IPS-NIHi7 (cell line): ENCODE data around the gene BOD1L1.

ENCODE experiments used
- DNase-seq: peaks from one replicate; pipeline ENCODE4 v3.0.0; 2012; ENCODE audit warnings: mixed read lengths; ENCODE audit errors: extremely low spot score

Gene BOD1L1

DNA sequence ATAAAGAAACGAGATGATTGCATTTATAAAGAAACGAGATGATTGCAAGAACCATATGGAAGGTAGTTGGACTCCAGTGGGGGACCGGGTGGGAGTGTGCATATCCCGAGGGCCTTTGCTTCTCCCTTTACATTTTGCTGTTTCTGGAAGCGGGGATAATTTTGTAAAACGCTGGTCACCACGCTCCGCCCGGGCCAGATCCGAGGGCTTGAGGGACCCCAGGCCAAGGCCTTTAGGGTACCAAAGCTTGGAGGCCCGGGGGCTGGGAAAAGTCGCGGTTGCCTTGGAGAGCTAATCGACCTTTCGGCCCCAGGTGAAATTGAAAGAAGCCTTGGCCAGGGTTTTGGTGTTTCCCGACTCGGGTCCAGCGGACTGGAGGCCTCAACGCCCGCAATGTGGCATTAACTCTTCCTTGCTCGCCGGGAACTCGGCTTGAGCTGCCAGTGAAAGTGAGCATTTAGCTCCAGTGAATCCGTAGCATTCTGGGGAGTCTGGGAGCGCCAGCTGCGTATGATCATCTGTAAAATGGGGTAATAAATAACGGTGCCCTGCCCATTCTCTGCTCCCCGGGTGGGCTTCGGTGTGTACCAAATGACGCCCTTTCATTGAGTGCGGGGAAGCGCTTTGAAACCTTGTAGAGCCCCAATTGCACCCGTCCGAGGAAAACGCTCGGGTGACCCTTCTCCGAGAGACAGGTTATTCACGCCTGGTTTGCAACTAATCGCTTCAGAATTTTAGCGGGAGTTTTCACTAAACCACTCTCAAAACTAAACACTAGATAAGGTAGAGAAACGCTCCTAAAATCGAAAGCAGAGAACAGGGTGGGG is 87.7 kb downstream of the BOD1L1 start:
- DNase-seq = no peak

DNA sequence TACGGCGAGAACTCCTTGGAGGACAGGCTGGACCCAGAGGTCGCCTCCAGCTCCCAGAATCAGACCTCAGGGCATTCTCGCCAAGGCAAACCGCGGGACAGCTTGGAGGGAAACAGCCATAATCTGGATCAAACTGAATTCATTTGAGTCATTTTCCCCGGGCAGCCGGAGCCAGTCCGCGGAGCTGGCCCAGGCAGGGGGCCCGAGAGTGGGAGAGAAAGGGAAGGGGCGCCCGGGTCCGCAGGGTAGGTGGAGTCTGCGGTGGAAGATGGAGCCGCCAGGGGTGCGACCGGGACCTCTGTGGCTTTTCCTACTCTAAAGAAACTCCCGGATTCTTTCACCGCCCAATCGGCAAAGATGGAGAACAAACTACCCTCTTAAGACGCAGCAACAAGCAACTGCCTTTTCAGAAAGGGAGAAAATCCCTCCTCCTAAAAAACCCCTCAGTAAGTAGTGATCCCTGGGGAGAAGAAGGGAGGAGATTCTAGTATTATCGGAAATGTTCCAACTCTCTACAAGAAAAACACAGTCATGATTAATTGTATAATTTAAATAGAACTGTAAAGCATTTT is 88.4 kb downstream of the BOD1L1 start:
- no peak for DNase-seq

DNA sequence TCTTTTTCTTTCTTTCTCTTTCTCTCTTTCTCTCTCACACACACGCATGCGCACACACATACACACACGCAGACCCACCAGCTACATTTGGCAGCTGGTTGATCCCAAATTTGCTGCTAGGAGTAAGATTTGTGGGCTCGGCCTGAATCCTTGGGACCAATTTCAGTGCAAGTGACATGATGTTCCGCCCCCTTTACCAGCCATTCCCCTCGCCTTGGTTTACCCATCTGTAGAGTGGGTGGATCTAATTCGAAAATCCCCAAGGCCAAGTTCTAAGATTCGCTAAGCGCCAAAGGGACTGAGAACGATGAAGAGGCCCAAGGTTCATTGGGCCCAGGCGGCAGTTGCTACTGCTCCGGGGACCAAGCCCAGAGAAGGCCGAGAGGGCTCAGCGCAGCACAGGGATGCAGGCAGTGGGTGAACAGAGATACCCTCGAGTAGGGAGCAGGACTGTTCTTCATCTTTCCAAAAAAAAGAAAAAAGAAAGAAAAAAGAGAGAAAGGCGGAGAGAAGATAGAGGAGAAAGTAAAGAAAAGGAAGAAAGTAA is 89.0 kb downstream of the BOD1L1 start:
- DNase-seq = no peak

- no peak for DNase-seq
Measured at GRCh38 chr4:13537832-13538177, 89.7 kb downstream of the BOD1L1 start.

GRCh38 chr4:13537011-13537831 is 90.3 kb downstream of the BOD1L1 start:
- DNase-seq = no peak

DNA sequence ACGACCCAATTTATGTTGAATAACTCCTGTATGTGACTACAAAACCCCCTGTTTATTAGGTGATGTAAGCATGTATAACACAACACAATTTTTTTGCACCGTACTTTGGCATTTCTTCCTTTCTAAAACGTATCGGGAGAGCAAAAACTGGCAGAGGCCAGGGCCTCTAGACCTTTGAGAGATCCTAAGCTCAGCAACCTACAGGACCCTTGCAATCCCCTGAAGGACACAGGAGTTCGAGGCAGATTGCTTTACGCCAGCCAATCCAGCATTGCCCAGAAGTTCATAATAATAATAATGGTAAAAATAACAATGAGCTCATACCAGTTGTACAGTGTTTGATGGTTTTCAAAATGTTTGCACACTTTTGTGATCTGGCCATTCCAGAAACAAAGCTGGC is 90.9 kb downstream of the BOD1L1 start:
- DNase-seq = no peak

DNA sequence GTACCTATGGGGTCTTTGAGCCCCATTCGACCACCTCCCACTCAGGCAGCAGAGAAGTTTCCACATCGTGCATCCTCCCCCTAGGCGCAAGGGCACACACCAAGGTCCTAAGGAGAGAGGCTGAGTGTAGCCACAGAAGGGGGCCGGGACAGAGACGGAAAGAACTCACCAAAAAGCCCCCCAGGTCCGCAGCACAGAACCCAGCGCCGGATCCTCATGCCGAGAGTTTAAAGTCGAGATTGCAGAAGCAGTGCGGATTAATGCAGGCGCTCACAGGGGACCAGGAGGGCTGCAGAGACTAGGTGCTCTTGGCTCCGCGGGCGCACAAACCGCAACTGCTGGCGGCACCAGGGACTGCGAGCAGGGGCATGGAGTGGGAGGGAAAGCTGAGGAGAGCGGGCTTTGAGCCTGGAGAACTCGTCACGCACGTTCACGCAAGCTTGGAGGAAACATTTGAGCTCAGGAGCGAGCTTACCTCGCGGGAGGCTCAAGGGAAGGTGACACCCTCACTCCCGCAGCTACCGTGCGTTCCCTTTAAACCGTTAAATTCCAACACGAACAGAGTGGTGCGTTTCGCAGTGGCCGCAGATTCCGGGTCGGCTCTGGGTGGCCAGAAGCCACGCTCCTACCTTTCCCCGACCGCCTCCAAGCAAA is 91.7 kb downstream of the BOD1L1 start:
- DNase-seq = no peak

DNA sequence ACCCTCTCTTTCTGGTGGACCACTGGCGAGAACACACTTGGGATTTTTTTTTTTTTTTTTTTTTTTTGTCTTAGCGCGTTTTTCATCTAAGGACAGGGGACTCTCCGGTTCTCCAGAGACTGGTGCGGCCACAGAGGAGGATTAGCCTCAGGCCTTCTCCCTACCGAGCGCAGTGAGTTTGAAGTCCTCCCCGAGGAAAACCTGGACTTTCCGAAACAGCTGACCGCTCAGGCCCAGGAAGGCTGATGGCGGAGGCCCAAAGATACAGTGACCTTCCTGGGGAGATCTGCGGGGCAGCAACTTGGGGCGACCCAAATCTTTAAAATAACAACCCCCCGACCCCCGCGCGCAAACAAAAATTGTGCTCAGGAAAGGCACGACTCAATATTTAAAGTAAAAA is 92.4 kb downstream of the BOD1L1 start:
- DNase-seq = no peak

GRCh38 chr4:13534344-13535063 is 93.0 kb downstream of the BOD1L1 start:
- DNase-seq = no peak

DNA sequence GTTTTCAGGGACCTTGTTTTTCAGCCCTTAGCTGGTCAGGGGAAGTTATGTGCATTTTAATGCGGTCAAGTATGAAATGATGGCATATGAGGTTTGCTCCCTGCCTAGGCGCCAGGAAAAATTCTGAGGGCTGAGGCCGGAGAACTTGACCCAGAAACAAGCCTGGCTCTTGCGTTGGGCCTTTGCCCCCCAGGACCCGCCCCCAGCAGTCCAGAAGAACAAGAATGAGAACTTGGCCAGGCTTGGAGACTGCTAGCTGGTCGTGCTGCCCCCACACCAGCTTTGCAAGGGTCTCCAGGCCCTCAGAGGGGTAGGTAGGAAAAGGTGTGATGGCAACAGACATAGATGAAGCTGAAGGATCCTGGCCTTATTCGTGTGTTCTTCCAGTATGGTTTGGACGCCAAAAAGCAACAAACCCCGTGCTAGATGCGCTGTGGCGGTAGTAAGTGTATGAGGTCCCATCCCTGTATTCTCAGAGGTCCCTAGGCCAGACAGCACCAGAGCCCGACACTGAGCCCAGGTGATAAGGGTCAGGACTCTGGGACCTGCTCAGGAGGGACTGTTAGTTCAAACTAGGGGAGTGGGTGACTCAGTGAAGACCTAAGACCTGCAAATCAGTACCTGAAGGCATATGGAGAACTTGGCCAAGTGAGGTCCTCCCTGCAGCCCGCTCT is 93.7 kb downstream of the BOD1L1 start:
- no peak for DNase-seq

DNA sequence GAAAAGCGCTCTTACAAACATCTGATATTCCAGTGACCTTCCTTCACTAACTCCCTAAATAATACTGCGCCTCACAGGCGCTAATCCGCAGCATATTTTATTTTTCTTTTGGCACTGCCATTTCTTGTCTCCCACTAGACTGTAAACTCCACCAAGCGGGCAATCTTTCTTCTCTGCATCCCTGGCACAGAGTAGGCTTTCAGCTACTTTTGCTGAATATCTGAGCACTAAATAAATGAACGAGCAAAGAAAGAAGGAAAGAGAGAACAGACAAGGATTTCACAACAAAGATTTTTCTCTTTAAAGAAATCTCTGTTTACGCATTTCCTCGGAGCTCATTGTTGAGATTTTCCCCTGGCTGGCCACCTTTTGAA is 95.9 kb downstream of the BOD1L1 start:
- no peak for DNase-seq

DNA sequence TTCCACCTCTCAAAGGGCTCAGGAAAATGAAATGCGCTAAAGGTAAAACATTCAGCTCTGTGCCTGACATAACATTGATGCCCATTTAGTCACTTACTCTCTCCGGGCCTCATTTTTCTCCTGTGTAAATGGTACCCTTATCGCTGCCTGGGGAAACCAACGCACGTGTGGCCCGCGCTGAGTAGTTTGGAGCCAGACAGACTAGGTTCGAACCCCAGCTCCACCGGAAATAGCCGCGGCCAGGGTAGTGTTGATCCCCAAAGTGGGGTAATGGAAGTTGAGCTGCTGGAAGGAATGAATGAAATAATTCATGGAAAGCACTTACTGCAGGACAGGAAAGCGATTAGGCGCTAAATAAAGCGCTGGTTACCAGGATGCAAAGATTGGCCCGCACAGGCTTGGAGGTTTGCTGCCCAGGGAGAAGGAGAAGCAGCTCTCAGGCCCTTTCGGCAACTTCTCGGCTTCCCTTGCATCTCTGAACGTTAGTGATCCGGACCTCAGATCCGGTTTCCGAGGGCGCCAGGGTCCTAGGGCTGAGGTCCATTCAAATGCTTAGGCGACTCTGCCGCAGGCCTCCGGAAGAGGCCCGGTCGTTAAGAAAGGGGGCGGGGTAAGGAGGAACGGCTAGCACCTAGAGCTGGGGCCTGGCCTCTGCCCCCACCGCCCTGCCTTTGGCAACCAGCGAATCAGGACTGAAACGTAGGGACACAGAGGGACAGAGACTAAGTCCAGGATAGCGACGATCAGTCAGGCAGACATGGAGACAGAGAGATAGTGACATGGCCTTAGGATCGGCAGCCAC is 96.5 kb downstream of the BOD1L1 start:
- peak; percentile 63 for DNase-seq

- no peak for DNase-seq
Measured at GRCh38 chr4:13529128-13529919, 98.2 kb downstream of the BOD1L1 start.

- no peak for DNase-seq
Measured at GRCh38 chr4:13528821-13529127, 98.8 kb downstream of the BOD1L1 start.

DNA sequence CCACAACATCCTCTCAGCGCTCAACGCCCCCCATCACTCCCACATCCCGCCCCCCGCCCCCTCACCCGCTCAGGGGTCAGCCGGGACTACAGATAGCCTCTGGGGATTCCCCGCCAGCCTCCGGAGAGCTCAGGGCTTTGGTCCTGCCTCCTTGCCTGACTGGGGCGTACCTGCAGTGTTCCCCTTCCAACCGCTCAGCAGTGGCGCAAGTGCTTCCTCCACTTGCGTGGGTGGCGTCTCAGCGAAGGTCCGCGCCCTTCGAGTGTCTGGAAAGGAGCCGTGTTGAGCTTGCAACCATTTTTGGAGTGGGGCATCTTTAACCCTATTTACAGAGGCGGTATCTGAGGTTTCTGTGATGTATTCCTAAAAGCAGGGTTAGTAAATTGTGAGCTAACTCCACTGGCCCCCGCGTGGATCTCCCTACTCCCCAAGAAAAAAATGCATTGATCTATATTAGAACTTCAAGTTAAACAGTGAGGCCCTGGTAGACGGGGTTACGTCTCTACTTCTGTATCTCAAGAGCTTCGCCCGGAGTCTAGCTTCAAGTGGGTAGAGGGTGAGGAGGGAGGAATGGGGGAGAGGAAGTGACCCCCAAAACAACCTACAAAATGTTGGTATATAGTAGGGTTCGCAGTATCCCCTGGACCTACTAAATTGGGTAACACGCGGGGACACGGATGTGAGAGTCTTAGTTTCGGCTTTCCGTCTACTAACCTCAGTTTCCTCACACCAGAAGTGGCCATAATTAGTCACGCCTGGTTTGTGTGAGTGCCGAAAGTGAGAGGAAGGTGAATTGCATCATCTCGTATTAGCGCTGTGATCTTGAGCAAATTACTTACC is 99.3 kb downstream of the BOD1L1 start:
- no peak for DNase-seq

DNA sequence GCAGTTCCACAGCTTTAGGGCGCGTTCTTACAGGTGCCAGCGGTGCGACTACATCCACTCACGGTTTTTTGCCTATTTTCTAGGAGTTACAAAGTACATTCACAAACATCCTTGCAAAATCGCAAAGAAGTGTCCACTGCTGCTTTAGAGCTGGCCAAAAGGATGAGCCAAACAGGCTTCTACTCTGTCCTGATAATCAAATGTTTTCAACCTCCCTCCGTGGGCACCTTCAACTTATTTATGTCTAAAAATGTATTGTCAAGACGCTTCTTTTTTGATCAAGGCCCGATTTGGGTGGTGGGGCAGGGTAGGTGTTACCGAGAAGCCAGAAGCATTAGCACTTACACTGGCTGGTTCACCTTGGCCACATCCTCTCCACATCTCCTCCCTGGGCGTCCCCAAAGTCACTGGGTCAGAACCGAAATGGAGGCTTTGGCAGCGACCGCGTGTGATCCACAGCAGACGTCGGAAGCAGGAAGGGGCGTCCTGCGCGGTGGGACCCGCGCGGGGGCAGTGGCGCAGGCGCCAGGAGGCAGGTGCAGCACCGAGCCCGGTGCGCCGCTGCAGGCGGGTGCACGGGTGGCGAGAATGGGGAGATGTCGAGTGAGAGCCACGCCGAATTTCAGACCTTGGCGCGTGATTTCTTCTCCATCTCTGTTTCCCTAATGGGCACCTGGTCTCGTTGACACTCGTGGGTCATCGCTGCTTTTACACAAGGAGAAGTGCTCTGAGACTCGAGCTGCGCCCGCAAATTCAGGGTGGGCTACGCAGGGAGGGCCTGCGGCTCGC is 100.1 kb downstream of the BOD1L1 start:
- DNase-seq = no peak

DNA sequence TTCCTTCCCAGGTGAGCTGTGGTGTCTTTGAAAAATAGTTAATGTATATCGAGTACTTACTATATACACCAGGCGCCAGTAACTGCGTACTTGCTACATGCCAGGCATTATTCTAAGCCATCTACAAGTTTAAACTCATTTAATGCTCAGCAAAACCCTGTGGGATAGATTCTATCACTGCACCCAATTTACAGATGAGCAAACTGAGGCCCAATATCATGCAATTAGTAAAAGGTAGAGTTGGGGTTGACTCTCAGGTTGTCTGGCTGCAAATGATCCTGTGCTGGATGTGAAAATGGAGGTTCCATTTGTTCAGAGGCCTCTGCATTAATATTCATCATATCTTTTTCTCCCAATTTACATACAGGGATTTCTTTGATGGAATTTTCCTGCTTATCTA is 100.9 kb downstream of the BOD1L1 start:
- no peak for DNase-seq
